HG02973 (cell line): Measurements from ENCODE around the gene HMOX2.

Experiments used
- ATAC-seq: cut with Tn5 transposase; IDR thresholded peaks from one replicate; pipeline ENCODE4 v1.9.1; 2021; ENCODE audit warnings: moderate library complexity; ENCODE audit not compliant: unreplicated experiment

HMOX2 gene

GRCh38 chr16:4552541-4552940 lies 76.3 kb downstream of the HMOX2 start:
- no peak for ATAC-seq

GRCh38 chr16:4556112-4556511 lies 79.9 kb downstream of the HMOX2 start, which contains the start of gene C16orf96:
Gene C16orf96, plus strand, starts transcription at chr16:4556340. Its CDS starts 150 bp downstream, at chr16:4556490.
- no peak for ATAC-seq

- no peak for ATAC-seq
Measured at GRCh38 chr16:4556580-4556979, 80.4 kb downstream of the HMOX2 start.

- no peak for ATAC-seq
Measured at GRCh38 chr16:4557973-4558372, 81.8 kb downstream of the HMOX2 start.
